SK-N-SH (cell line): ENCODE measurements around the gene IL13RA1.

ENCODE experiments used
- CHD2 ChIP-seq: fragments of 150-350 bp; IDR thresholded peaks from 2 replicates; pipeline ENCODE4 v1.6.1; 2018; ENCODE audit warnings: low read length; ENCODE audit not compliant: partially characterized antibody
- EZH2phosphoT487 ChIP-seq: fragments of 200-600 bp; sonication (generic); IDR thresholded peaks from 2 replicates; pipeline ENCODE4 v1.6.1; 2017; ENCODE audit warnings: low read depth, mixed run types, mild to moderate bottlenecking, antibody characterized with exemption, moderate library complexity, borderline replicate concordance
- TF ChIP-seq, protein P1 (sequence below): fragments of 200-600 bp; sonication (generic); IDR thresholded peaks from 2 replicates; pipeline ENCODE4 v1.6.1; 2017; ENCODE audit warnings: antibody characterized with exemption, mild to moderate bottlenecking, moderate library complexity
- TF ChIP-seq, protein P2 (sequence below): IDR thresholded peaks from 2 replicates; pipeline ENCODE4; 2012

DNA sequence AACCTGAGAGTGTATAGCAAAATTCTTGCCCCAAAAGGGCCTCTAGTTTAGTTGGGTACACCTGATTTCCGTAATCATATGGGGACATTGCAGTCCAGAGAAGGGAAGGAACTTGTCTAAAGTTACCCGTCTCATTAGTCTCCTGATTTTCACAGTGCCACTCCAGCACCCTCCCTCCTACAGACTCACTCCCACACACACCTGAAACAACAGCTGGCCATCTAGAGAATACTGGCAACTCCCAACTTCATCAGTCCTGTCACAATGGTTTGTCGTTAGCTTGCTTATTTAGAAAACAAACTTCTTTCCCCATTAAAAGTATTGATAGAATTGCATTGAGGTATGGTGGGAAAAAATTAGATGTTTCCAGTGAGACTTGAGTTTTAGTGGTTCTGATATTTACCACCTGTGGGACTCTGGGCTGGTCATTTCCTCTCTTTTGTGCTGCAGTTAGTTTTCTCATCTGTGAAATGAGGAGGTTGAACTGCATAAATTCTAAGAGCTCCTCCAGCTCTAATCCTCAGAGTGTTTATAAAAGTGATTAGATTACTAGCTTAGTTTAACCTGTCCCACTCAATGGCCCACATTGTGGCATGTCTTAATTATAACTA, 1.7 kb downstream of the IL13RA1 start:
- TF ChIP-seq, protein P1, sequence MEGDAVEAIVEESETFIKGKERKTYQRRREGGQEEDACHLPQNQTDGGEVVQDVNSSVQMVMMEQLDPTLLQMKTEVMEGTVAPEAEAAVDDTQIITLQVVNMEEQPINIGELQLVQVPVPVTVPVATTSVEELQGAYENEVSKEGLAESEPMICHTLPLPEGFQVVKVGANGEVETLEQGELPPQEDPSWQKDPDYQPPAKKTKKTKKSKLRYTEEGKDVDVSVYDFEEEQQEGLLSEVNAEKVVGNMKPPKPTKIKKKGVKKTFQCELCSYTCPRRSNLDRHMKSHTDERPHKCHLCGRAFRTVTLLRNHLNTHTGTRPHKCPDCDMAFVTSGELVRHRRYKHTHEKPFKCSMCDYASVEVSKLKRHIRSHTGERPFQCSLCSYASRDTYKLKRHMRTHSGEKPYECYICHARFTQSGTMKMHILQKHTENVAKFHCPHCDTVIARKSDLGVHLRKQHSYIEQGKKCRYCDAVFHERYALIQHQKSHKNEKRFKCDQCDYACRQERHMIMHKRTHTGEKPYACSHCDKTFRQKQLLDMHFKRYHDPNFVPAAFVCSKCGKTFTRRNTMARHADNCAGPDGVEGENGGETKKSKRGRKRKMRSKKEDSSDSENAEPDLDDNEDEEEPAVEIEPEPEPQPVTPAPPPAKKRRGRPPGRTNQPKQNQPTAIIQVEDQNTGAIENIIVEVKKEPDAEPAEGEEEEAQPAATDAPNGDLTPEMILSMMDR = no peak
- TF ChIP-seq CHD2 (no peak), EZH2phosphoT487 (no peak)
- TF ChIP-seq, protein P2, sequence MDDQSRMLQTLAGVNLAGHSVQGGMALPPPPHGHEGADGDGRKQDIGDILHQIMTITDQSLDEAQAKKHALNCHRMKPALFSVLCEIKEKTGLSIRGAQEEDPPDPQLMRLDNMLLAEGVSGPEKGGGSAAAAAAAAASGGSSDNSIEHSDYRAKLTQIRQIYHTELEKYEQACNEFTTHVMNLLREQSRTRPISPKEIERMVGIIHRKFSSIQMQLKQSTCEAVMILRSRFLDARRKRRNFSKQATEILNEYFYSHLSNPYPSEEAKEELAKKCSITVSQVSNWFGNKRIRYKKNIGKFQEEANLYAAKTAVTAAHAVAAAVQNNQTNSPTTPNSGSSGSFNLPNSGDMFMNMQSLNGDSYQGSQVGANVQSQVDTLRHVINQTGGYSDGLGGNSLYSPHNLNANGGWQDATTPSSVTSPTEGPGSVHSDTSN = no peak
